ES-I3 (cell line): ENCODE results near the gene C1orf53.
A peak's percentile ranks its signal among the peaks of the same experiment; 100 is the strongest.

Experiments
- H3K36me3 ChIP-seq: 2 replicates; pipeline ENCODE4 v1.6.1; 2013; ENCODE audit warnings: mild to moderate bottlenecking, low read length, control low read depth, moderate library complexity; ENCODE audit not compliant: insufficient read depth
- H3K4me1 ChIP-seq: 2 replicates; pipeline ENCODE4 v1.6.1; 2013; ENCODE audit warnings: mild to moderate bottlenecking, control low read depth, low read length; ENCODE audit not compliant: insufficient read depth
- H3K9ac ChIP-seq: 2 replicates; pipeline ENCODE4 v1.6.1; 2013; ENCODE audit warnings: low read depth, mild to moderate bottlenecking, low read length, moderate library complexity
- H3K9me3 ChIP-seq: 2 replicates; pipeline ENCODE4 v1.6.1; 2013; ENCODE audit warnings: mild to moderate bottlenecking, low read length, moderate library complexity; ENCODE audit not compliant: control insufficient read depth, insufficient read depth

The C1orf53 gene

DNA sequence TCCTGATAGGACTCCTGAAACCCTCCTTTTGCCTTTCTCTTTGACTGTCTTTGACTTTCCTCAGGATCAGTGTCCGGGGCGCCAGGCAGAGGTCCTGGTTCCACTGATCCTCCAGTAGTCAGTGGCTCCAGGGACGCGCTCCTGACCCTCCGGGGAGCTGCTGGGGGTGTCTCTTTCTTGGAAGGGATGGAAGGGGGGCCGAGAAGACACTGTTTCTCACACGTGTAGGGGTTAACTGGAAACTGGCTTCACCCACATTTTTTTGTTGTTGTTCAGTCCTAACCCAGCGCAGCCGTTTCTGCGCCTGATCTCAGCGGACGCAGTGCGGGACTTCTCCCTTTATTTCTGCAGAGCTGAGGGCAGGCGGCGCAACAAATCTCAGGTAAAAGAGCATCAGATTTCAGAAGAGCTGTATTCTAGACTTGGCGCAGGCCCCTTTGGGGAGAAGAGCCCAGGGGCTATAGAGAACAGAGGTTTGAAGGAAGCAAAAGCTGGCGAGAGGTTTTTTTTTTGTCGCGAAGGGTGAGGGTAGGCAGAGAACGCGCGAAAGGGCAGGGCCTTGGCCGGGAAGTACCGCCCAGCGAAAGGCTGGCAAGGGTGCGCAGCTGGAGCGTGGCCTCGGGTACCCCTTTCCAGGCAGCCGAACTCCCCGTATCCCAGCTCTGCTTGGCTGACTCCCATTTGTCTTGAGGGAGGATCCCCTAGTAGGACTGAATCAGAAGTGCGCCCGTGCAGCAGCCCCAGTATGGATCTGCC lies 10.5 kb downstream of the C1orf53 start:
- peak overlapping the region; percentile 19; the same call in 1 of the 2 replicates for H3K9ac ChIP-seq
- H3K9me3 ChIP-seq = no peaks in the 10 kb centered on the region
- H3K4me1 ChIP-seq = peaks cover 10% of the 10 kb centered on the region
- no peaks in the 10 kb centered on the region for H3K36me3 ChIP-seq

DNA sequence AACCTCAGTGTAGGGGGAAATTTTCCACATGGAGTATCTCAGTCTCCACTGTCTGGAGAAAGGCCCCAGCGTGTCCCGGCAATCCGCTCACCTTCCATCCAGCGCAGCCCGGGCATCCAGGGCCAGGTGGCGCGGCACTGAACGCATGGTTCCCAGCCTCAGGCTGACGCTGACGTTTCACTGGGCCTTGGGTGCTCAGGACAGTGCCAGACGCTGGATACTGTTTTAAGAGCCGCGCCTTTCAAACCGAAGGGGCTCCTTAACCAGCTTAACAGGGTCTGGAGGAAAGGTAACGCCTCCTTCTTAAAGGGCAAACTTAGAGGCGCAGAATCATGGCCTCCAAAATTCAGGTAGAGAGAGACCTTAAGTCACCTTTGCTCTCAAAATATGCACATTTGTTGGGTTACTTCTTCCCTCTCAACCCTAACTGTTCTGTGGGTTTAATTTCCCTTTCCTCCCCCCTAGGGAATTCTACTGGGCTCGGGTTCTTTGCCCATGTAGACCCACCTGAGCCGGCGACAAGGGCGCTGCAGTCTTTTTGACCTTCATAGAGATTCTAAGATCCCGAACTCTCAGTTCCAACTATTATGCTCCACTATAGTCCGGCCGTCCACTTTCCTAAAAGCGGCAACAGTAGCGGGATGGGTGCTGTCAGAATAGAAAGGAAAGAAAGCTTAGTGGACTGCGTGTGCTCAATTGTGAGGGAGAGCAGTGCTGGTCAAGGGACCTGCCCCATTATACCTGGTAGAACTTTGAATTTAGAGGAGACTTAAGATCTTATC lies 11.3 kb downstream of the C1orf53 start:
- Histone ChIP-seq H3K9ac (peak overlapping the region; percentile 19; the same call in 1 of the 2 replicates), H3K9me3 (no peaks in the 10 kb centered on the region), H3K36me3 (no peaks in the 10 kb centered on the region), H3K4me1 (peaks cover 10% of the 10 kb centered on the region)

DNA sequence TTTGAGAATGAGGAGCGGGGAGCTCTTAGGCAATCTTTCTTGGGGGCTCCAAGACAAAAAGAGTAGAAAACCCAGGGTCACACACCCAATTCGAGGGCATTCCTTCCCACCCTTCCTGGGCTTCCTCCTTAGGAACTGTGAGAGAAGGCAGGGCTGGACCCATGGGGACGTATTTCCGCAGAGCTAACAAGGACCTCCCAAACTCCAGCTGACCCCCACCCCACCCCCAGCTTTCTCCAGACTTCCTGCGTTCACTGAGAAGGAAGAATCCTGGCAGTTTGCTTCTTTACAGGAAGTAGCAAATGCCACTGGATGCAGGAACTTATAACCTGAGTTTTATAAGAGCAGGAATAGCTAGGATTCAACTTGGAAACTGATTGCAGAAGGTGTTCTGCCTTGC lies 12.1 kb downstream of the C1orf53 start:
- no peaks in the 10 kb centered on the region for H3K36me3 ChIP-seq
- H3K9me3 ChIP-seq = no peaks in the 10 kb centered on the region
- H3K4me1 ChIP-seq = peaks cover 10% of the 10 kb centered on the region

DNA sequence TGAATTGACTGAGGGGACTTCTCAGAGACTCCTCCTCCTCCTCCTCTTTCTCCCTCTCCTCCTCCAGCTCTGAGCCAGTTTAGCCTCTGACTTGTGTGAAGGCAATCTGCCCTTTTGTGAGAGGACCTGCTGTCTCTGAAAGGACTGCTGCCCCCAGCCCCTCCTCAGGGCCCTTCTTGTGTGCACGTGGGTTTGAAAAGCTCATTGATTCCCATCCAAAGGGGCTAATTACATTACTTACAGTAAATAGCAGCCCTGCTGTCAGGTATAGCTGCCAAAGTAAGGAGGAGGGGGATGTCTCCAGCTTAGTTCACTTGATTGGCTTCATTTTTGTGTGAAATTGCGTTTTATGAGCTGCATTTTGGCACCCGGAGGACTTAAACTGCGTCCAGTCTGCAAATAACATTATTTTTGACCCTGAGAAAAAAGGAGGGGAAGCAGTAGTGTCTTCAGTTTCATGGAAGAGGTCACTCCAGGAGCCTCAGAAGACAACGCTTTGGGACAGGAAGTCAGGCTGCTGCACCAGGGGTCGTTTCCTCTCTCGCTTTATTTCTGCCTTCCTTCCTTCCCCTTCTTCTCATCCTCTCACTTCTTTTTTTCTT lies 12.9 kb downstream of the C1orf53 start:
- Histone ChIP-seq H3K4me1 (peaks cover 10% of the 10 kb centered on the region), H3K36me3 (no peaks in the 10 kb centered on the region), H3K9ac (peak overlapping the region; percentile 40; the same call in 1 of the 2 replicates), H3K9me3 (no peaks in the 10 kb centered on the region)

More for the DNA sequence above, 12.1 kb downstream of the C1orf53 start:
- H3K9ac ChIP-seq = no peak overlapping the region

DNA sequence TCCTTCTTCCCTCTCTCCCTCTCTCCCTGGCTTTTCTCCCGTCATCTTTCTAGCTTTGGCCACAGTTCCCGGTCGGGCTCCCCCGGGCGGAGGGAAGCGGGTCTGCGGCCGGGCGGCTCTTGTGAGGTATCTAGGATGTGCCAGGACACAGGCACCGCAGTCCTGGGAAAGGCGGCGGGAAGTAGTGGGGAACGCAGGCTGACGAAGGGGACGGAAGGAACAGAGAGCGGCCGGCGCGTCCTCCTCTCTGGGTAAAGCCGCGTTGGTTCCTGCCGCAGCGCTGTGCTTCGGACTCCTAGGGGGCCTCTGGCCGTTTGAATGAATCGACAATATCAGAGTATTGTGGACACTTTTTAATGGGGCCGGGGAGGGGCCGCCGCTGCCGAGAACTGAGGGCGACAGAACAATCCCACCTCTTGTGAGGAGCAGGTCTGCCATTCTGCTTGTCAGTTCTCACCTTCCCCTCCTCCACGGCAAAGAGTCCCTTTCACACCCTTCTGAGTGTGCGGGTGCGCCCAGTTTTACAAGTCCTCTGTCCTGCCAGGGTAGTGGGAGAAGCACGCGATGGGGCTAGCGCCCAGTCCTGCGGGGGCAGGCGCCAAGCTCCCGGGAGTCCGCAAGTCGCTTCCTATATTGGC lies 13.6 kb downstream of the C1orf53 start:
- H3K9me3 ChIP-seq = no peaks in the 10 kb centered on the region
- H3K9ac ChIP-seq = peak overlapping the region; percentile 40; the same call in 1 of the 2 replicates
- H3K36me3 ChIP-seq = no peaks in the 10 kb centered on the region
- H3K4me1 ChIP-seq = peaks cover 10% of the 10 kb centered on the region

DNA sequence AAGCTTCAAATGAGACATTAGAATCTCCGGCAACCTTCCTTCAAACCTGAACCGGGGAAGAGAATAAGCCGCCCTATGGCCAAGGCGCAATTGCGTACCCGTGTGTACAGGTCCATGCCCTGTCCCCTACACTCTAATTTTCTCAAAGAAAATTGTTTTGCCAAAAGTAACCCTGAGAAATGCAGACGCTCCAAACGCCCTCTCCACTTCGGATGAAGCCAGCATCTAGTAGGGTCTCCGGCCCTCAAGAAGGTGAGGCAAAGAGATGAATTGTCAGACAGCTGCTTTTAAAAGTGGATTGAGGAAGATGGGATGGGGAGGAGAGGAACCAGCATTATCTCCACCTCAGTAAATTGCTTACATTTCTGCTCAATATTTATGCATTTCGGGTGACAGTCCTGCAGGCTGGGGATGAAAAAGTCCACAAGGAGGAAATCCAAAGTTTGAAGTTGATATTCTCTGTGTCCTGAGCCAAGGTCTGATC lies 14.1 kb downstream of the C1orf53 start:
- Histone ChIP-seq H3K9me3 (no peaks in the 10 kb centered on the region), H3K4me1 (peaks cover 10% of the 10 kb centered on the region), H3K36me3 (no peaks in the 10 kb centered on the region), H3K9ac (peak overlapping the region; percentile 40; the same call in 1 of the 2 replicates)

DNA sequence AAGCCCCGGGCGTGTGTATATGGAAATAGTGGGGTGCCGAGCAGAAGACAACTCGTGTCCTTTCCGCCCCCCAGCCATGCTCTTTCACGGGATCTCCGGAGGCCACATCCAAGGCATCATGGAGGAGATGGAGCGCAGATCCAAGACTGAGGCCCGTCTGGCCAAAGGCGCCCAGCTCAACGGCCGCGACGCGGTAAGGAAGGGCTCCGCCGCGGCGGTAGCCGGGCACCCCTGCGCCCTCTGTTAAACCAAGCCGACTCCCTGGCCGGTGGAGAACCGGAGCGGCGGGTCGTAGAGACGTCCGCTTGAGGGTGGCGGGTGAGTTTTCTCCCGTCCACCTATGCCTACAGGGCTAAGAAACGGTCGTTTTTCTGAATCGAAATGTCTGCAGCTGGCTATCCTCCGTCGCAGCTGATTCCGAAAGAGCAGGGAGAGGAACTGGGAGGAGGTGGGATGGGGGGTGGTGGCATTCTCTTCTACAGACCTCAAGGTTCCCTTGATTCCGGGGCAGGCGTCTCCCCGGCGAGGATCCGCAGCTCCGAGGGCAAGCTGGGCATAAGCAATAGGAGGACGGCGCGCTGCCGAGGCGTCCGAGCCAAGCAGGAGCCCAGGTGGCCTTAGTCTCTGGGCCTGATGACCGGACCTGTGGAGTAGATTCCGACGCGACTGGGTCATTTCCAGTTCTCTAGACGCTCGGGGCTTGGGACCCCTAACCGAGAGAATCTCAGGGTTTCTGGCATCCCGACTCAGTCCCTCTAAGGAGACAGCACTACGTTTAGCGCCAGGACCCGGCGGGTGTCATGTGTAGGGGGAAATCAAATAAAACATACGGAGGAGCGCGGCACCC lies 15.6 kb downstream of the C1orf53 start:
- H3K9me3 ChIP-seq = no peaks in the 10 kb centered on the region
- peaks cover 10% of the 10 kb centered on the region for H3K4me1 ChIP-seq
- peak overlapping the region; percentile 42; the same call in 1 of the 2 replicates for H3K9ac ChIP-seq
- no peaks in the 10 kb centered on the region for H3K36me3 ChIP-seq

DNA sequence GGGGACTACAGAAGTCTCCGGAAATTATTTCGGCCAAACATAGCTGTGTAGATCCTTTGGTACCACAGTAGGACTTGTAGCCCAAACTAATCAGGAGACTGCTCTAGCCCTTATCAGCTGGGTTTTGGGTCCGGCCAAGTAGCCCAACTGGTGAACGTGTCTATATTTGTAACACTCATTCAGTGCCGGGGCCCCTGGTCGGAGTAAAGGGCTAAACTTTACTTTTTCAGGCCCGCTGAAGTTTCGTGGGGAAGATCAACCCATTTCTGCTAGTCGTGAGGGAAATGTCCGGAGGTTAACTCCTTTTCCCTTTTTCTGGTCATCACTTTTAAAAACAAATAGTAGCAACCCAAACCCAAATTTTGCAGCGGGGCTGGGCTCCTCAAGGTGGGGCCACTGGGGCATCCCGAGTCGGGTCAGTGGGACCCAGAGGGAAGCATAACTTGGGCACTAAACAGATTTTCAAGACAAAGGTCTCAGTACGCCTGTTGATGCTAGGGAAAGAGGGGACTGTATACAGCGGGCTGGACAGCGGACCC lies 16.4 kb downstream of the C1orf53 start:
- H3K4me1 ChIP-seq = peaks cover 10% of the 10 kb centered on the region; the same call in 1 of the 2 replicates

DNA sequence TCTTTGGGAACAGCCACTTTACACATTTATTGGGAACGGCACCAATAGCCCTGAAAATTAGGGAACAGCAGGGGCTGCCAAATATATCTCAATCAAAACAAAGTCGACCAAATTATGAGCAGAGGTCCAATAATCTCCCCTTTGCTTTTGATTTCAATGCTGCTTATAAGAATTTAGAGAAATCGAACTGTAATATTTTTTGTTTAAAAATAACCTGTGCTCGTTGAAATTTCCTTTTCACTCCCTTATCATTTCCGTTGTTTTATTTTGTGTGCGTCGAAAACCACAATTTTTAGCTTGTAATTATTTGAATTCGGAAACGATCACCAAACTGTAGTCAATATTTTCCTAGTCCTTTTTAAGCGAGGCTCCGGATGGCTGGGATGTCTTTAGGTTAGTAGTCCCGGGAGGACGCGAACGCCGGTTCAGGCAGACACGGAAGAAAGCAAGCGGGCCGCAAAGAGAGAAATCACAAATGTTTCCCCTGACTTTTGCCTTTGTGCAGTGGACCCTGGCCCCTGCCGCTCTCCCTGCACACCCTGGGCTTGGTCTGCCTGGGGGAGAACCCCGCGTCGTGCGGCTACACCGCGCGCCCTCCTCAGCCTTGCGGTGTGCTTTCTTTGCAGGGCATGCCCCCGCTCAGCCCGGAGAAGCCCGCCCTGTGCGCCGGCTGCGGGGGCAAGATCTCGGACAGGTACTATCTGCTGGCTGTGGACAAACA lies 17.1 kb downstream of the C1orf53 start:
- Histone ChIP-seq H3K4me1 (peaks cover 10% of the 10 kb centered on the region; the same call in 1 of the 2 replicates), H3K9me3 (no peaks in the 10 kb centered on the region), H3K36me3 (no peaks in the 10 kb centered on the region), H3K9ac (peak overlapping the region; percentile 28; the same call in 1 of the 2 replicates)

More for the DNA sequence above, 16.4 kb downstream of the C1orf53 start:
- no peaks in the 10 kb centered on the region for H3K9me3 ChIP-seq
- H3K9ac ChIP-seq = peak overlapping the region; percentile 42; the same call in 1 of the 2 replicates
- H3K36me3 ChIP-seq = no peaks in the 10 kb centered on the region

DNA sequence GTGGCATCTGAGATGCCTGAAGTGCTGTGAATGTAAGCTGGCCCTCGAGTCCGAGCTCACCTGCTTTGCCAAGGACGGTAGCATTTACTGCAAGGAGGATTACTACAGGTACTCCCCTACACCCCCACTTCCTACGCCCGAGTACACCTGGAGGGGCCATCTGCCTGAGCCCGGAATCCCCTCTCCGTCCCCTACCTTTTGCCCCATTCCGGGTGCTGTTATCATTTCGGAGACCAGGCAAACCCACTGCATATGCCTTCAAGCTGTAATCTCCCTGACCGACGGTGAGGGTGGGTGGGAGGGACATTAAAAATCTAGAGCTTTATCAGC lies 17.6 kb downstream of the C1orf53 start:
- H3K9ac ChIP-seq = peak overlapping the region; percentile 28; the same call in 1 of the 2 replicates
- H3K36me3 ChIP-seq = no peaks in the 10 kb centered on the region
- H3K4me1 ChIP-seq = peaks cover 7% of the 10 kb centered on the region; the same call in 1 of the 2 replicates
- H3K9me3 ChIP-seq = no peaks in the 10 kb centered on the region

DNA sequence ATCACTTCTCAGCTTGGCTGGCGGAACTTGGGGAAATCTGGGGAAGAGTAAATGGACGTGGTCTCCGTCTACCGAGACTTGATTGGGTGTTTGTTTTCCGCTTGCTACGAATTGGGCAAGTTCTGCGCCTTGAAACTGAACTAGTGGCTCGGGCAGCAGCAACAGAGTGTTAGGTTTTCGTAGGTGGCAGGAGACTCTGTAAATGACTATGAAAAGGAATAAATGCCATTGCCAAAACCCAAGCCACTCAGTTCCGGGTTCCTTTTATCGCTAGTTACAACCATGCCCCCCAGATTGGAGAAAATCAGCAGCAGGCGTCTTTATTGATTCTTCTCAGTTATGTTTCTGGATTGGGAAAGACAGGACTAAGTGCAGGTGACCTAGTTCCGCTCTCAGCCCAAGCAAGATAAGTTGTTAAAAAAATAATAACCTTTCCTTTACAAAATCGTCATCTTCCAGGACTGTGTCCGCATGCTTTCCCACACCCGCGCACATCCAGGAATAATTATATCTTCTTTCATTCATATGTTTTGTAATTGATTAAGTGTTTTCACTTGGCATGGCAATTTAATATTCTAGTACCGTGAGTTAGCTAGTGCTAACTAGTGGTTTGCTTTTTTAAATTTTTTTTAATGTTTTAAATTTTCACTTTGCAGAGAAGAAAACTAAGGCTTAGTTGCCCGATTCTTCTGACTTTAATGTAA lies 18.1 kb downstream of the C1orf53 start:
- 0 out of 2 replicates have a peak, but pooled peaks cover 1% of the 10 kb centered on the region for H3K4me1 ChIP-seq
- H3K36me3 ChIP-seq = no peaks in the 10 kb centered on the region
- H3K9me3 ChIP-seq = no peaks in the 10 kb centered on the region
- no peak overlapping the region; the same call in 1 of the 2 replicates for H3K9ac ChIP-seq
